HG02798 (cell line): ENCODE results near the gene DDC.
"Not testable (repeated sequence)": the region's sequence is repeated elsewhere in the genome, so short reads cannot be mapped to it uniquely, and the experiment has no call there.

ENCODE experiments used
- ATAC-seq: cut with Tn5 transposase; IDR thresholded peaks from one replicate; pipeline ENCODE4 v1.9.1; 2021; ENCODE audit warnings: mild to moderate bottlenecking; ENCODE audit not compliant: unreplicated experiment, poor library complexity

The DDC gene

DNA sequence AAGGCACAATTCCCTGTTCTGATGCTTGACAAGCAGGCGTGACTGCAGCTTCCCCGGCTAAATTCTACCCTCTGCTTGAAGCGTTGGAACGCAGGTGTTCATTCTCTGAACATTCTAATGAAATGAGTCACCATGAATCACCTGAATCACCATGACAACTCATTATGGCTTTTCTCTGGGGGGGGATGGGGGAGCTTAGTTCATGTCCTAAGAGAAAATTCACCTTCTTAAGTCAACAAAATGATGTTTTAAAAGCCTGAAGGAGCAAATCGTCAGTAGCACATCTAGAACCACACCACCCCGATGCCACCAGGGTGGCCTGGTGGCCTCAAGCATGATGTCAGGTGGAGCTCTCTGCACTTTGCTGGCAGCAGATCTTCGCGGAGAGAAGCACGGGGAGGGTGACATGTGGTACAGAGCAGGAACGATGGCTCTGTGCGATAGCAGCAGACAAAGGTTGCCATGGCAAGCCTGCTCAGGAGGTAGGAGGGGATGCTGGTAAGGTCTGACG lies 33.7 kb downstream of the DDC start:
- no peak for ATAC-seq

DNA sequence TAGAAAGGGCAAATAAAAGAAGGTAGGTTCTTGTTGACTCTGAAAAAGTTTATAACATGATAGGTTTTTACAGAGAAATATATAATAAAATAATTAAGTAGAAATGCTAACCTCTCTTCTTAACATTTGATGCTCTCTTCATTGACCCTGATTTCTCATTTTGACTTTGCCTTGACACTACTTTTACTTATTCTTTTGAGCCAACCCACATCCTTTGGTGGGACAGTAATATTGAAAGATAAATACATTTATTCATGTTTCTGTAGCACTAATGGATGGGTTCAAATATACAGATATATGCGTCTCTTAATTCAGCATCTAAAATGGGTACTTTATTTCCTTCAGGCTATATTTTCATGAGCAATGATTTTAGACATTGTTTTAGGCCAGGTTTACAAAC lies 34.4 kb downstream of the DDC start:
- no peak for ATAC-seq

DNA sequence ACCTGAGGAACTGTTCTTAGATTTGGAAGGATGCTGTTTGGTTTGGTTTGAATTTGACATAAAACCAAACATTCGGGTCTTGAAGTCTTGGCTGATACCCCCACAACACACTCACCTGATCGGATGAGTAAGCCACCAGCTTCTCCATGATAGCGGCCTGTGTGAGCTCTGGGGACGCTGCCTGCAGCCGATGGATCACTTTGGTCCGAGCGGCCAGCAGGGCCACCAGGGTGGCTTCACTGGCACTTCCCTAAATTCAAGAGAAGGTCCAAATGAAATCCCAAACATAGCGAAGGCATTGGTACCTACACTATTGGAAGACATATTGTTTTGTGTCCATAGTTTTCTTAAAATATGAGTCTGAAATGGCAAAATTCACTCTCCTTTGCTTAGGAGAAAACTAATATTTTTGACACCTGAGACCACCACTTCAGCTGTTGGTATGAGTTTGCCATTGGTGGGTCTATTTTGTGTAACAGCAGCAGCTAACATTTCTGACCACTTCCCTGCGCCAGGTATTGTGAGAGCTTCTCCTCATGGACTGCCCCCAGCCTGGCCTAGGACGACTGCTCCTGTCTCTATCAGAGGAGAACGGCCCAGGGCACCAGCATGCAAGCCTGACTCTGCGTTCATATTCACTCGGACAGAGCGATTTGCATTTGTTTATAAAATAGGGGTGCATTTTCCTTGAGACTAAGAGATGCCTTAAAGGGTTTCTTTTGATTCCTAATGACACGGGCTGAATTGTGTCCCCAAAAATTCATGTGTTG lies 35.9 kb downstream of the DDC start:
- no peak for ATAC-seq

DNA sequence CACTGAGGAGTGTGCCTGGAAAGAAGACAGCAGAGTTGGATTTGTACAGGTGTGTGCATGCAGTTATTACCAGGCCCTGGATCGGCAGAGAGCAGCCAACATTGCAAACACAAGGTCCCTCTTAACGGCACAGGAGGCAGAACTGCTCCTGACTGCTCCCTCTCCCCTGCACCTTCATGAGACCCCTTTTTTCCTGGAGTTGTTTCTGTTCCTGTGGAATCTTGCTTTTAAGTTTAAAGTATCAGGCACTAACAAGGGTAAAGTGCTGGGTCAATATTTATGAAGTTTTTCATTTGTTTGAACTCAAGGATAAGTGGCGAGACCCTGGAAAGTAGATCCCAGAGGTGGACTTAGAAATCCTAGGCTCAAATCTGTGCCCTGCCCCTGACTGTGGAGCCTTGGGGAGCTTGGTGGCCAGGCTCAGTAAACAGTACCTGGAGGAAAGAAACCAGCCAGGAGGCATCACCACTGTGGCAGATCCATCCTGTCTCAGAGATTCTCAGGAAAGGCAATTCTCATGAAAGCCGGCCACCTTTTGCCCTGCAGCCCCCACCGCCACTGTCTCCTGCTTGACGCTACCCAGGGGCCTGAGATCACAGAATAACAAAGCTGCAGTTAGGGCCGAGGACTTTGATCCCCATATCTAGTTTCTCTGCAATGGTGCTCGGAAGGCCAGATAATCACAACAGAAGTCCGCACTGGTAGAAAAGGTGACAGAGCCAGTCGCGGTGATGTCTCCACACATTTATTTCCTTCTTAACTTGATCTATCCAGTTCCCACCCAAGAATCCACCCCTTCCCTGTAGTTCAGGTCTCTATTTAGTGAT lies 36.7 kb downstream of the DDC start:
- ATAC-seq = no peak

DNA sequence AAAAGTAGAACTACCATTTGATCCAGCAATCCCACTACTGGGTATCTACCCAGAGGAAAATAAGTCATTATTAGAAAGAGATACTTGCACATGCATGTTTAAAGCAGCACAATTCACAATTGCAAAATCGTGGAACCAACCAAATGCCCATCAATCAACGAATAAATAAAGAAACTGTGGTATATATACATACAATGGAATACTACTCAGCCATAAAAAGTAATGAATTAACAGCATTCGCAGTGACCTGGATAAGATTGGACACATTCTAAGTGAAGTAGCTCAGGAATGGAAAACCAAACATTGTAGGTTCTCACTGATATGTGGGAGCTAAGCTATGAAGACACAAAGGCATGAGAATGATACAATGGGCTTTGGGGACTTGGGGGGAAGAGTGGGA lies 45.9 kb downstream of the DDC start:
- ATAC-seq = not testable (repeated sequence)

DNA sequence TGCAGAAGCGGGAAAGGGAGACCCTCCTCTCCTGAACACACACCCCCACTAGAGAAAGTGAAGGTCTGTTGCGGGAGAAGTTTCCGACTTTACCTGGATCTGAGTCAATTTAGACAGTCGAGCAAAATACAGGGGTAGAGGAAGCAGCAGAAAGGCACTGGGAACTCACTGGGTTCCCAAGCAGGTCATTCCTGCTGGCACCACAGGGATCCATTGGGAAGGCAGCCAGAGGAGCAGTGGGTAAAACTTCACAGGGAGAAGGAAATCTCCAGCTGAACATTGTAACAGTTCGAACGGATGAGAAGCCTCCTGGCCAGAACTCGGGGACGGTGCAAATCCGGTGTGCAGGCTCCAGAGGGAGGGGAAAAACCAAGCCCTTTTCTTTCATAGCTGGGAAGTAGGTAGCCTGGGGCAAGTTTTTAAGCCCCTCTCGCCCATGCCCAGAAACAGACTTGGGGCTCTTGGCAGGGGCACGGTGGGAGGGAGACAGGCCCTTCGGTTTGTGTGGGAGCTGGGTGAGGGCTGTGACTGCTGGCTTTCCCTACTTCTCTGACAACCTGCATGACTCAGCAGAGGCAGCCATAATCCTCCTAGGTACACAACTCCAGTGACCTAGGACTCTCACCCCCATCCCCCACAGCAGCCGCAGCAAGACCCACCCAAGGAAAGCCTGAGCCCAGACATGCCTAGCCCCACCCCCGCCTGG lies 51.9 kb downstream of the DDC start:
- ATAC-seq = no peak

DNA sequence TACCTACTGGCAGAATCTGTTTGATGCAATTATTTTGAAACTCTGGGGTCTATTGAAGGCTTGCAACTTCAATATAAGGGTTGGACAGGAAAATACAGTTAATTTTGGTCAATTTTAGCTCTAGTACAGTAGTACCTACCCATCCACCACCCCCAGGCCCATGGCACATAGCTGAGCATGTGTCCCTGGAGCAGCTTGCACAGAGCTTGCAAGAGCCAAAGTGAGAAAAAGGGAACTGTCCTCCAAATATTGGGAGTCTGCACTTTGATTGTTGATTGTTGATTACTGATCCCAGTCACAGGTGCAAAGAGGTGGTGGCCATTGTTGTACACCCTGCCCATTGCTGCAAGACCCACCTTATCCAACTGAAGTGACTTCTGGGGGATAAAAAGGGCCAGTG lies 52.8 kb downstream of the DDC start:
- ATAC-seq = no peak

DNA sequence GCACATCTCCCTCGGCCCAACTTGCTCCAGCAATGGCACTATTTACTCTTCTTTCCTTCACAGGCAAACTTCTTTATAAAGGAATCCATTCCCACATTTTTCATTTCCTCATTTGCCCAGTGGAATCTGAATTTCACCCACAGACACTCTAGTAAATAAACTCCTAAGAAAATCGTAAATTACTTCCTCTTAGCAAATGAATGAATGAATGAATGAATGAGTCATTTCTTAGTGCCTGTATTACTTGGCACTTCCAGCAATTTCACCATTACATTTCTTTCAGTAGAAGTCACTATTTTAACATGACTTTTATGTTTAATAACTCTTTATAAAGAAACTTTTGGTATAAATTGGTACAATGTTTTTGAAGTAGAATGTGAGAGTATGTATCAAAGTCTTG lies 55.7 kb downstream of the DDC start:
- ATAC-seq = no peak

DNA sequence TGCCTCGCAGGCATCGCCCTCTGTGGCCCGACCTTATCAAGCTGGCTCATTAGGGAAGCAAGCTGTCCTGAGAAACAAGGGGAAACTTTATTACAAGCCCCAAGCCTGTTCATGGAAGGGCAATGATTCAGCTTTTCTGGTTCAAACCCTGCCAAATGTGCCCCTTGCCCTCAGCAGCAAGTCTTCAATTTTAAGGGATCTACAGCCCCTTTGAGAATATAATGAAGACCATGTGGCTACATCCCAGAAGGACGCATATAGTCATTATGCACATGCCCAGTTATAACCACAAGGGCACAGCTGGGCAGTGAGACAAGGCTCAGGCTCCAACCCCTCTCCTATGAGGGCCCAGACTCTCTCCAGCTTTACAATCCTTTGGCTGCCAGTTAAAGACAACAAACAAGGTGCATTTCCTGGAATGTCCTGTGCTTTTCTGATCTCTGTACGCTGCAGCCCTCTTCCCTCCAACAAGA lies 56.7 kb downstream of the DDC start:
- ATAC-seq = no peak

DNA sequence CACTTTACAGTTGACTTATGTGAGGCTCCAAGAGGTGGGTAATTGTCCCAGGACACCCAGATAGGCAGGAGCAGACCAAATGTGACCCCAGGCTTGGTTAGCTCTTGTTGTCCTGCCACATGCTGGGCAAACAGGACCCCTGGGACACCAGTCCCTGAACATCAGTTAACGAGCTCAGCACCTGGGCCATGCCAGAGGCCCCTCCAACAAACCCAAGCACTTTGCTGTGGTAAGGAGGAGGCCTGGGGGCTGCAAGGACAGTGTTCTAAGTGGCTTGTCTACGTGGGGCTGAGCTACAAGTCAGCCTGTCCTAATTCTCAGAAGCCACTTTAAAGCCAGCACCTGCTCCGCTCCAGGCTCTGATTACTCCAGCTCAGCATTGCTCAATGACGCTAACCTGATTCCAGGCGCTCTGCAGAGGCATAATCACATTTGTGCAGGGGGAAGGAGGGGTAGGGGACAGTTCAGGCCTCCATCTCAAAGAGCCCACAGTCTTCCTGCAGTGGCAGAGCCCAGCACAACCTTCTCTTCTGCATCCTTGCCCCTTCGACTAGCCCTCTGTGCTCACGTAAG lies 57.2 kb downstream of the DDC start:
- ATAC-seq = no peak

DNA sequence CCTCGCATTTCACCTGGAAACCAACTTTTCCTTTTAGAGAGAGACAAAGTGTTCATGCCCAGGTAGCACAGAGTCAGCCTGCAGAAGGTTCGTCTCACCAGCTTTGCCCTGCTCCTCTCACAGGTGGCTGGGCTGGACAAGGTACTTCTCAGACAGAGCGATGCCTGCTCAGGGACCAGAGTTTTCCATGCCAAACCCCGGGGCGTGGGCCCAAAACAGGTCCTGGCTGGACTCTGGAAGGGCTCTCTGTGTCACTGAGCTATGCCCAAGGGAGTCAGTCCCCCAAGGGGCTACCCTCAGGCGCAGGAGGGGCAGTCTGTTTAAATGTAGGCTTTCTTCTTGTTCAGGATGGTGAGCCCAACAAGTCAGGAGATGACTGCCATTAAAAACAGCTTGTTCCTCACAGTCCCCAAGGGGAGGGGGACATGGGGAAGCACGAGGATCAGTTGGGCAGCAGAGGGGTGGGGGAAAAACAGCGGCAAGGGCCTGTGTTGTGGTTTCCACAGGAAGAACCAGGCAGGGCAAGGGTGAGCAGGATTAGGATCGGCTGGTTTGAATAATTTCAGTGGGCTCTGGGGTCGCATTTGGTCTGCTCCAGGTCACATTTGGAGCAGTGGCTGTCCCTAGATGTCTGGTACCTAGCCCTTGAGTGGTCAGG lies 59.5 kb downstream of the DDC start:
- no peak for ATAC-seq

DNA sequence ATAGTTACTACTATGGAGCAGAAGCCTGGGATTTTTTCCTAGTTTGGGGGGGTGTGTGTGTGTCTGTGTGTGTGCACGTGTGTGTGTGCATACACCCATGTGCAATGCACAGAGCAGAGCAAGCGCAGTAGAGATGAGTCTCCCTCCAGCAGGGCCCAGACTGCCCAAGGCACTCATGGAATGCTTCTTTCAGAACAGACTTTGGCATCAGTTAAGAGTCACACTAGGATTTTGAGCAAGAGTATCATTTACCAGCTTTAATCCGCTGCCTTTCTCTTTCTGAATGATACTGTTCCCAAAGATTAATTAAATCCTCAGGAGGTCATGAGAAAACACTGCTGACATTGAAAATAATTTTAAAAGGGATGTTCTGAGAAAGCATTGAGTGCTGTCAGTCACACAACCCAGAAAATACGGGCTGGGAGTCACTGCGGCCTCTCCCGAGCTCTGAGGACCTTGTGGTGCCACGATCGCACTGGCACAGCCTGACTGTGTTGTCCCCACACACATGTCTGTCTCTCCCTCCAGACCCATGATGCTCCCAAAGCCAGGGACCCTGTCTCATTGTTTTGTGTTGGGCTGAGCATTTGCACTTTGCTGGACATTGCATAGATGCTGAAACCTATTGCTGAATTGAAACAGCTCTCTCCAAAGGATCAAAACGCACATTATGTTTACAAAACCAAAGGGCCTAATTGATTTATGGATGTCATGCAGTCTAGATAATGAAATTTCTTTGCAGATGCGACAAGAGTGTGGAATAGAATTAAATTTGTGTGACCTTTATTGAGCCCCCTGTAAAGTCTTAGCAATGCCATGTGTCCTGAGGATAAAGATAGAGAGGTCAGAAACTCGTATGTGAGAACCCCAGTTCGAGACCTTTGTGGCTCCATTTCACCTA lies 60.3 kb downstream of the DDC start:
- ATAC-seq = no peak

DNA sequence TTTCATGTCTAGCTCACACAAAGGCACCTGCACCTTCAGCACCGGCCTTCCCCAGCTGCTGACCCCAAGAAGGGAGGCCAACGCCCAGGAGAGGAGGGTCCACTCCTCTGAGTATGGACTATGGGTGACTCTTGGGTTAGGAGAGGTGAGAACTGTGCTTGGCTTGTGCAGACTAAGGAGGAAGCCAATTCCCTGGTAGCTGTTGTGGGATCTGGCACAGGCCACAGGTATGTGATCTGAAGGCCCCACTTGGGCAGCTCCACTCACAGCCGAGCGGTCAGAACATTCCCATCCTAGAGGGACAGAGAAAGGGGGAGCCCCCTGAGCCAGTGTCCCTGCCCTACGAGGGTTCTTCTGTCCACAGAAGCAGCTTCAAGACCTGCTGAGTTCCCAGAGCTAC lies 62.3 kb downstream of the DDC start:
- no peak for ATAC-seq

DNA sequence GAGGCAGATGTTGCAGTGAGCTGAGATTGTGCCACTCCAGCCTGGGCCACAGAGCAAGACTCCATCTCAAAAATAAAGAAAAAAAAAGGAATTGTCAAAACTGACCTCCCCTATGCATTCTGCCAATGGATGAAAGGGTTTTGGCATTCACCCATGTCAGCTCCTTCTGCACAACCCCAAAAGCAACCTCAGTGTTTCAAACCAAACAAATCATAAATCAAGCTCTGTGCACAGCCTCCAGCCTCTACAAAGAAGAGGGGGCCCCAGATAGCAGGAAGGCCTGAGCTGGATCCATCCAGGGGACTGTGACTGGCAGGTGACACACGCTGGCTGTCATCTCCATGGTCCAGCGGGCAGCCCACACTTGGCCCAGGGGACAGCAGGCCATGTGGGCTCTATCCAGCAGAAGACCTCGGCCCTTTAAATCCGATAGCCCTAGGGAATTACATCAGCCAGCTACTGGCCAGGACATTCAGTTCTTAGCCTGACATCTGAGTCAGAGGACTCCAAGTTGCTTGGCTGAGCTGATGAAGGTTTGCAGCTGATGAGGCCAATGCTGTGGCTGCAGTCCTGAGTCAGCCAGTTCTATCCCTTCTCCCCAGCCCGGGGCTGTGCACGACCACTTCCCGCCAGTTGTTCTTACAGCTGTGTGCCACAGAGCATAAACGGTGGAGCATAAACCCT lies 63.1 kb downstream of the DDC start:
- no peak for ATAC-seq

DNA sequence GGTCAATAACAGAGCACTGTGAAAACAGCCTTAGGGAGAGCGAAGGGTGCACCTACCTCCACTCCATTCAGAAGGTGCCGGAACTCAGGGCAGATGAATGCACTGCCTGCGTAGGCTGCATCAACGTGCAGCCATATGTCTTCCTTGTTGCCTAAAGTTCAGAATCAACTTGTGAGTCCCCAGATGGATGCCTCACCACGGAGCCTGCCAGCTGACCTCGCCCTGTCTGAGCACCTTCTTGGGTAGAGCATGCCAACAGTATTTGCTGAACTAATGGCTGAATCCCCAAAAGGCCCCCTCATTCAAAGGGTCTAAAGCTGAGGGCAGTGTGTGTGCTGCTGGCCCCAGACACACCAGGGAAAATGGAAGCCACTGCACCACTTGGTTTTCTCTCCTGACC lies 66.1 kb downstream of the DDC start:
- no peak for ATAC-seq

DNA sequence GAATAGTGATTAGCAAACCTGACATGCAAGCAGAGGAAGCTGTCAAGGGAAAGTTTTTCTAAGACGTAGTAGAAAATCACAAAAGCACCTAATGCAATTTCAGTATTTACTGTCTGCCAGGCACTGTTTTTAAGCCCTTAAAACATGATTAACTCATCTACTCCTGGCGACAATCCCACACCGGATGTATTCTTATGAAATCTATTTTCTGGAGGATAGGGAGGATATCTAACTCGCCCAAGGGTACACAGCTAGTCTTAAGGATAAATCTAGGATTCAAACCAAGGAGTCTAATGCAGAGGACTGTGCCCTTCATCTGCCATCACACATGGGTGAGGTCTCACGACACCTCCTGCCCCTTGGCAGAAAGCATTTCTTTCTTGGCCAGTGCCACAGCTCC lies 67.2 kb downstream of the DDC start:
- ATAC-seq = no peak

DNA sequence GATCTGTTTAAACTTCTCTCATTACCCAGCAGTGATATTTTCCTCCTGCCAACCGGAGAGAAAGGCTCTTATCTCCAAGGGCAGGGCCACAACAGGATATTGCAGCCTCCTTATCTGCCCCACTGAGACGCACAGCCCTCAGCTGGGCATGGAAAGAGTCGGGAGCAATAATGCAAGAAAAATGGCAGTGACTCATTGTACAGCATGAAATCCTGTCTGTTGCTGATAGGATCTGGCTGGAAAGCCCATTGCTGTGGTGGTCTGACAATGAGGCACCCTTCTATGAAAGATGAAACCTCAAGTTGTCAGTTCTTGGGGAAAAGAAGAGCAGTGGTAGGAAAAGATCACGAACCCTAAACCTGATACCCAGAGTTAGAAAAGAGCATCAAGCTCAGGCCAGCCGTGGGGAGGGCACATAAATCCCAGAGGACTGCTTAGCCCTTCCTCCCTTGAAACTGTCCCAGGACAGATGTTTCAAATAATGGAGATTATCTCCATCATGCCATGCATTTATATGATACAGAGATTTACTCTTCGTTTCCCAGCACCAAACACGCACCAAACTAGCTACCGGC lies 68.0 kb downstream of the DDC start:
- no peak for ATAC-seq

DNA sequence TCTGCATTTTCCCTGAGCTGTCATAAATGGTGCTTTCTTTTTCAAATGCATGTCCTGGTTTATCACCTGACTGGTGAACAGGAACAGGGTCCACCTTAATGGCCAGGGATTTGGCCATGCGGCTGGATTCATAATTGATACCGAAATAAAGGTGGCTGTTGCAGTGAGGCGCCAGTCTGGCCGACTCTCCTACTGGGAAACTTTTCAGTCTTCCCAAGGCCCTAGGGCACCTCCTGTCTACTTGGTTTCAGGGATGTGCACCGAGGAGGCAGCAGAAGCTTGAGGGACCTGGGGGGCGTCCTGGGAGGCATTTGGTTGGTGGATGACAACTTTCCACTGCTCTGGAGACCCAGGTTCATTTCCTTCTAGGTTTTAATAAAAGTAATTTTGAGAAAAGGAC lies 68.6 kb downstream of the DDC start:
- ATAC-seq = no peak
